ENCODE measurements around the gene UNCX.

The UNCX gene

DNA sequence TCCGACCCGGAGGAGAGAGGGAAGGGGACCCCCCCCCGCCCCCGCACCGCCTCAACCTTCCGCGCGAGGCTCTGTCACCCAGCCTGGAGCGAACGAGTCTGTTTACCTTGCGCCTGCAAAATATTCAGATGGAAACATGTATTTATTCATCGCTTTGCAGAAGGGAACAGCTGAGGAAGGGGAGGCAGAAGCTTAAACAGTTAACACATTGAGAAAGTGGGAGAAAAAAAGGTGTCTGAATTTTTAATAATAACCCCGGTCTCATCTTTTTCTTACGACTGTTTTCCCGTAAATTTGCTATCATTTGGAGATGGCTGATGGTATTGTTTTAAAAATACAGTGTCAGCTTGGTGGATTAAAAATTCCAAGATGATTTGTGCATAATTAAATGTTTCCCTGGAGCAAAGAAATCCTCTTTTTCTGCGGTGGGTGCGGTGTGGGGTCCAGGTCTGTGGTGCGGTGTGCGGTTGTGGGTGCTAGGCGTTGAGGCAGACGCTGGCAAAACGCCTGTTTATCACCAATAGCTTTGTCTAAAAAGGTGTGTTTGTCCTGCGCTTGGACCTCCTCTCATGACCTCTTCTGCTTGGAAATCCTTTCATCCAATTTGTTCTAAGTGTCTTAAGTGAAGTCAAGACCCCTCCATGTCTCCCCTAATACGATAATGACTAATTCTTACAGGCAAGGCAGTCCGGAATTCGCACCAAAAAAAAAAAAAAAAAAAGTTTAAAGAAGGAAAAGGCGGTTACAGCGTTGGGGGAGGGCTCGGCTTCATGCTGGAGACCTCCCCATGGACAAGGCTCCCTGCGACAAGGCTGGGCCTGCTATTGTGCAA lies 1.6 kb downstream of the UNCX start:
- TF ChIP-seq CTCF (IDR thresholded peaks at IDR 0.05; ENCODE audit: control insufficient read depth, insufficient read depth, low read depth, low read length, missing control alignments) = no peak
- no peak overlapping the region for H3K4me3 ChIP-seq (ENCODE audit: control insufficient read depth, low read depth, low read length)

DNA sequence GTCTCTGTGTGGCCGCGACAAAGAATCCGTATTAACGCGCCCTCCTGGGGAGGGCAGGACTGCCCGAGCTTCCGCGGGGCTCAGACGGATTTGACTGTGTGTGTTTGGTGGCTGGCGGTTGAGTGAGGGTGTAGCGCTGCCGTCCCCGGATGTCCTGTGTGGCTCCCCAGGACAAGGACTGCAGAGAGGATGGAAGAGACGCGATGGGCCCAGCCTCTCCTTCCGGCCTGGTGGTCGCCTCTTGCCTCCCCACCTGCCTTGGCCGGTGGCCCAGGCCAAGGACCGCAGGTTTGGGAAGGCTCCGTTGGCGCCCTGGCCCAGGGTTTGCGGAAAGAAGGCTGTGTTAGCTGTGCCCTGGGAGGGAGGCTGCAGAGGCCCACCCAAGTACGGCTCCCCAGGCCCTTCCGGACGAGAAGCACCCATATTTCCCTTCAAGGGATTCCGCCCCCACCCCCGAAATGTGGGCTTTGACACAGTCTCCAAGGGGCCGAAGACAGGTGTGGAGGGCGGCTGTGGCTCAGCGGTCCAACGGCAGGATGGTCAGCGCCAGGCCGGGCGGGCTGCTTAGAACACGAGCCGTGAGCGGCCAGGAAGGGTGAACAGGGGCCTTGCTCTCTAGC lies 2.3 kb downstream of the UNCX start:
- TF ChIP-seq CTCF (IDR thresholded peaks at IDR 0.05; ENCODE audit: control insufficient read depth, insufficient read depth, low read depth, low read length, missing control alignments) = no peak
- H3K4me3 ChIP-seq (ENCODE audit: control insufficient read depth, low read depth, low read length) = no peak overlapping the region
- no peak for DNase-seq (ENCODE audit: low read depth)

More for the DNA sequence above, 1.6 kb downstream of the UNCX start:
- DNase-seq (ENCODE audit: low read depth) = no peak

GRCh38 chr7:1235501-1236131 lies 2.9 kb downstream of the UNCX start:
- H3K4me3 ChIP-seq (ENCODE audit: control insufficient read depth, low read depth, low read length) = no peak overlapping the region
- no peak for TF ChIP-seq CTCF (IDR thresholded peaks at IDR 0.05; ENCODE audit: control insufficient read depth, insufficient read depth, low read depth, low read length, missing control alignments)
- DNase-seq (ENCODE audit: low read depth) = no peak

DNA sequence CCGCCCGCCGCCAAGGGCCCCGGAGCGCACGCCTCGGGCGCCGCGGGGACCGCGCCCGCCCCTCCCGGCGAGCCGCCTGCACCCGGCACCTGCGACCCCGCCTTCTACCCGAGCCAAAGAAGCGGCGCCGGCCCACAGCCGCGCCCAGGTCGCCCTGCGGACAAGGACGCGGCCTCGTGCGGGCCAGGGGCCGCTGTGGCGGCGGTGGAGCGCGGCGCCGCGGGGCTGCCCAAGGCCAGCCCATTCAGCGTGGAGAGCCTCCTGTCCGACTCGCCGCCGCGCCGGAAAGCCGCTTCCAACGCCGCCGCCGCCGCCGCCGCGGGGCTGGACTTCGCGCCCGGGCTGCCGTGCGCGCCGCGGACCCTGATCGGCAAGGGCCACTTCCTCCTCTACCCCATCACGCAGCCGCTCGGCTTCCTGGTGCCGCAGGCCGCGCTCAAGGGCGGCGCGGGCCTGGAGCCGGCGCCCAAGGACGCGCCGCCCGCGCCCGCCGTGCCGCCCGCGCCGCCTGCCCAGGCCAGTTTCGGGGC lies 3.5 kb downstream of the UNCX start:
- DNase-seq (ENCODE audit: low read depth) = no peak
- no peak overlapping the region for H3K4me3 ChIP-seq (ENCODE audit: control insufficient read depth, low read depth, low read length)
- no peak for TF ChIP-seq CTCF (IDR thresholded peaks at IDR 0.05; ENCODE audit: control insufficient read depth, insufficient read depth, low read depth, low read length, missing control alignments)

DNA sequence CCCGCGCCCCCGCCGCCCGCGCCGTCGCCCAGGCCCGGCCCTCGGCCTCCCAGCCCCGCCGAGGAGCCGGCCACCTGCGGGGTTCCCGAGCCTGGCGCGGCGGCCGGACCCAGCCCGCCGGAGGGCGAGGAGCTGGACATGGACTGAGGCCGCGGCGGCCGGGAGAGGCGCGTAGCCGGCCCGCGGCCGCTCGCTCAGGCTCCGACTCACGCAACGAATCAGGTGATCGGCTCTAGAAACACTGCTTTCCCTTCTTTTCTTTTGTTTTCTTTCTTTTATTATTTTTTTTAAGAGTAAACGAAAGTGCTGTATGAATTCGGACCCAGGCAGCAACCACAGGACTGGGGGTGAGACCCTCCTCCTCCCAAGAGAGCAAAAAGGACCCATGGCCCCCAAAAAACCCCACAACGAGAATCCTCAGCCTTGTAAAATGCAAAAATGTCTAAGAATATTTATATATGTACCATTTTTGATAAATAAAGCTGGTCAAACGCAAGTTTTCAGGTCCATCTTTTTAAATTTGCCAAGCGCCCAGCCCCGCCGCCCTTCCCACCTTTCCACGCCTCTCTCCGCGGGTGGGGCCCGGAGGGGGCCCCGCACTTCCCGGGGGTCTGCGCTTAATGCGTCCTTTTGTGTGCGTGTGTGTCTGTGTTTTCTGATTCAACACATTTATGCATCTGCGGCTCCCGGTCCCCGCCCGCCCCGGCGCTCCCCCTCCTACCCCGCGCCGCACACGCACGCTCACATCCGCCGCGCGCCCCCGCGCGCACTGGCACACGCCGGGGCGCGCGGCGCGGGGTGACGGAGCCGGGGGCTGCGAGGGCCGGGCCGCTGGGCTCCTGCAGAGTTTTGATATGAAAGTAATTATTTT lies 4.4 kb downstream of the UNCX start:
- no peak for DNase-seq (ENCODE audit: low read depth)
- no peak overlapping the region for H3K4me3 ChIP-seq (ENCODE audit: control insufficient read depth, low read depth, low read length)
- TF ChIP-seq CTCF (IDR thresholded peaks at IDR 0.05; ENCODE audit: control insufficient read depth, insufficient read depth, low read depth, low read length, missing control alignments) = no peak
